ENCODE results near the gene ZNF628.

ZNF628 gene

DNA sequence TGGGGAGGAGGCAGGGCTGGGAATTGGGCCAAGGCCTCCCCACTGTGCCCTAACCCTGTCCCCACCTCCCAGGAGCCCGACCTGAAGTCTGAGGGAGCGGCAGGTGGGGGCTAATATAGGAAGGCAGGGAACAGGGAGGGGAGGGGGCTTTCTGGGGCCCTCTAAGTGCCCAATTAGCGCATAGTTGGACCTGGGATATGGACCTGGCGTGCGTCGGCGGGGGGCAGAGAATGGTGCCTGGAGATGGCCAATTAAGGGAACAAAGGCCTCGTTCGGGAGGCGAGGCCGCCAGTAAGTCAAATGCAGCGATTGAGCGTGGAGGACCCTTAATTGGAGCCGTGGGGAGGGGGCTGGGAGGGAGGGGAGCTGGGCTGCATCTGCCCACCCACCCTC is 11.8 kb upstream of the ZNF628 start, which contains the start of gene C19orf85:
Gene C19orf85 (minus strand): TSS at position 90 of the 393 bp plus-strand sequence. CDS start 197 bp downstream, outside the sequence.
- in situ Hi-C loops (cut with MboI; ENCODE audit: low sequenced_read_pairs) = no loop called here

DNA sequence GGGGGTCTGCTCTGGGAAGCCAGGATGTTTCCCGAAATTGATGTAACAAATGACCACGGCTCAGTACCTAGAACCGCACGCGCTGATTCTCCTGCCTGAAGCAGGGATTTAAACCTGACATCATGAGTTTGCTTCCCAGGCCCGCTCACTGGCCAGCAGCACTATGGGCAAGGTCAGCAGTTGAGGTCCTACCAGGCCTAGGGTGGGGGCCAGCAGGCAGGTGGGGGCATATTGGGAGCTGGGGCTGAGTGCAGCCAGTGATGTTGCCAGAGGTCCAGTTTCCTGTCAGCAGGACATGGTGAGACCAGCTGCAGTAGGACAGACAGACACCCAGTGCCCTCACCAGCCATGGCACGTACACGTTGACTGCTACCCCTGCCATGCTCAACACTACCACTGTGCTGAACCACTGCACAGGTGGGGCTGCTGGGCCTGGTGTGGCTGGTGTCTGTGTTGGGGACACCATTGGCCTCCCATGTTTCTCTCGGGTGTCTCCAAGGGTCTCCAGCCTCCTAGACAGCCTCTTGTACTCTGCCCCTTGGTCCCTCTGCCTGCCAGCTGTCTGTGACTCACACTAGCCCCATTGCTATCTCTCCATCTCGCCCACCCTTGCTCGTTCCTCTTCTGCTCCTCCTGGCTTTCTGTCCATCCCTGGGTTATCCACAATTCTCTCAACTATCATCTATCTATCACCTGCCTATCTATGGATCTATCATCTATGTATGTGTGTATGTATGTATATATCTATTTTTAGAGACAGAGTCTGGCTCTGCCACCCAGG is 10.8 kb upstream of the ZNF628 start:
- in situ Hi-C loops (cut with MboI; ENCODE audit: low sequenced_read_pairs) = no loop called here

DNA sequence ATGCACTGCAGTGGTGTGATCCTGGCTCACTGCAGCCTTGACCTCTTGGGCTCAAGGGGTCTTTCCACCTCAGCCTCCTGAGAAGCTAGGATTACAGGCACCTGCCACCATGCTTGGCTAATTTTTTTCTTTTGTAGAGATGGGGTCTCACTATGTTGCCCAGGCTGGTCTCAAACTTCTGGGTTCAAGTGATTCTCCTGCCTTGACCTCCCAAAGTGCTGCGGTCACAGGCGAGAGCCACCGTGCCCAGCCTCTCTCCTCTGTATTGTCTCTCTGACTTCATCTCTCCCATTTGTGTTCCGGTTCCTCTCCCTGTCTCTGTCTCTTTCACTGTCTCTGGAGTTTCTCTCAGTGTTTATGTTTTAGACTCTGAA is 10.2 kb upstream of the ZNF628 start:
- in situ Hi-C loops (cut with MboI; ENCODE audit: low sequenced_read_pairs) = no loop called here

DNA sequence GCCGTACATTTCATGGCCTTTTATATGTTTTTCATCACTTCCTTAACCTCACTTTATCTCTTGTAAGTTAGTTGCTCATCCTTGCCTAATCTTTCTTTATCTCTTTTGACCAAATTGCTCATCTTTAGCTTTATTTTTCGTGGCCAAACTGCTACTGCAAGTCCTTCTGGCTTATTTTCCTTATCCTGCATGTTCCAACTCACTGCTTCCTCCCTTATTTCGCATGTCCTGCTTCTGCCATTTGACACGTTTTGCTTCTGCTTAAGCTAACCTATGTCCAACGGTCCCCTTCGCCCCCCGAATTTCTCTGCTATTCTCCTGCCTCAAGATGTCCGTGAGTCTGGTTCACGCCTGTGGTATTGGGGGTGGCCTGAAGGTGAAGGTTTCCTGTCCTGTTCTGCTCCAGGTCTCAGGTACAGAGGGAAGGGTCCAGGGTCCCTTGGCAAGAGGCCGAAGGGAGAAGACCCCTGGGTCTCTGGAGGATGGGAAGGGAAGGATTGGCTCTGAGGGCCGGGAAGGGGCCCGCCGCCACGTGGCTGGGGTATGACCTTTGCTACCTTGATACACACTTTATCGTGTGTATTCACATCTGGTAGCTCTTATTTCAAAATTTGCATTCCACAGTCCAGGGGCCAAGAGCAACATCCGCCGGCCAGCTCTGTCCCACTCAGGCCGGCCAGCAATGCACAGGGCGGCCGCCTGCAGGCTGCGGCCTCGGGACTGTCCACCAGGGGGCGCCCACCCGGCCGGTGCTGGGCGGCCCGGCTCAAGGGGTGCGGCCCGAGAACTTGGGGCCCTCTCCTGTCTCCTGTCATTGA is 9.0 kb upstream of the ZNF628 start:
- in situ Hi-C loops (cut with MboI; ENCODE audit: low sequenced_read_pairs) = no loop called here

DNA sequence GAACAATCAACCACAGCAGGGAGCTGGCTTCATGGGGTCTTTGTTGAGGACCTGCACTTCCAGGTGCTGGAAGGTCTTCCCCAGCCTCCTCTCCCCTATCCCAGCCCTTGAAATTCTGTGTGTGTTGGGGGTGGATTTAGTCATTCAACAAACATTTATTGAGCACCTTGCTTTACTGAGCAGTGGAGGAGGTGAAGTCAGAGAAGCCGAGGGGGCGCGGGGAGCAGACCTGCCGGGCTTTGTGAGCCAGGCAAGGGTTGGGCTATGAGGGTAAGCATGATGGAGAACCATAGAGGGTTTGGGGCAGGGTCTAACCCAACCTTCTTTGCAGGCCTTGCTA is 8.4 kb upstream of the ZNF628 start:
- in situ Hi-C loops (cut with MboI; ENCODE audit: low sequenced_read_pairs) = no loop called here

DNA sequence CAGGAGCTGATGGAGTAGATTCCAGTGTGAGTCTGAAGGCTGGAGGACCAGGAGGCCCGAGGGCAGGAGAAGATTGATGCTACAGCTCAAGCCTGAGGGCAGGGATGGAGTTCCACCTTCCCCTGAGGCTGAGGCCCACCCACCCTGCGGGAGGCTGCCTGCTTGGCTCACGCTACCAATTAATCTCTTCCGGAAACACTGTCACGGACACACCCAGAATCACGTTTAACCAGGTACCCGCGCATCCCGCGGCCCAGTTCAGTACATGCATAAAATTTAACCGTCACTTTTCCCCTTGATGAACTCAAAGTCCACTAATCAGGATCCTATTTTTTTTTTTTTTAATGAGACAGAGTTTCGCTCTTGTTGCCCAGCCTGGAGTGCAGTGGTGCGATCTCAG is 5.2 kb upstream of the ZNF628 start:
- in situ Hi-C loops (cut with MboI; ENCODE audit: low sequenced_read_pairs) = no loop called here

DNA sequence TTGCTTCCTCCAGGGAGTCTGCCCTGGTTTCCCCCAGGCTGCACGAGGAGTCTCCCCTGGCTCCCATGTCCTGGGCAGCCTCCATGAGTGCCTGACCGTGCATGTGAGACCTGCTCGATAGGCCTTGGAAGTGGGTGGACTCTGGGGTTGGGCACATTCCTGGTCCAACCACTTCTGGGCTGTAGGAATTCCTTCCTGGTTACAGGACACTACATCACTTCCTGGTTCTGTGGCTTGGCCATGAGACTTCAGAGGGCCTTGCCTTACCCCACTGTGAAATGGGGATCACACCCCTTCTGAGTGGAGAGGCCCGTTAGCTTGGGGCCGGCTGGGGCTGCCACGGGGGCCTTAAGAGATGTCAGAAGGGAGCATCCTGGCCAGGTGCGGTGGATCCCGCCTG is 4.0 kb upstream of the ZNF628 start:
- in situ Hi-C loops (cut with MboI; ENCODE audit: low sequenced_read_pairs) = no loop called here

DNA sequence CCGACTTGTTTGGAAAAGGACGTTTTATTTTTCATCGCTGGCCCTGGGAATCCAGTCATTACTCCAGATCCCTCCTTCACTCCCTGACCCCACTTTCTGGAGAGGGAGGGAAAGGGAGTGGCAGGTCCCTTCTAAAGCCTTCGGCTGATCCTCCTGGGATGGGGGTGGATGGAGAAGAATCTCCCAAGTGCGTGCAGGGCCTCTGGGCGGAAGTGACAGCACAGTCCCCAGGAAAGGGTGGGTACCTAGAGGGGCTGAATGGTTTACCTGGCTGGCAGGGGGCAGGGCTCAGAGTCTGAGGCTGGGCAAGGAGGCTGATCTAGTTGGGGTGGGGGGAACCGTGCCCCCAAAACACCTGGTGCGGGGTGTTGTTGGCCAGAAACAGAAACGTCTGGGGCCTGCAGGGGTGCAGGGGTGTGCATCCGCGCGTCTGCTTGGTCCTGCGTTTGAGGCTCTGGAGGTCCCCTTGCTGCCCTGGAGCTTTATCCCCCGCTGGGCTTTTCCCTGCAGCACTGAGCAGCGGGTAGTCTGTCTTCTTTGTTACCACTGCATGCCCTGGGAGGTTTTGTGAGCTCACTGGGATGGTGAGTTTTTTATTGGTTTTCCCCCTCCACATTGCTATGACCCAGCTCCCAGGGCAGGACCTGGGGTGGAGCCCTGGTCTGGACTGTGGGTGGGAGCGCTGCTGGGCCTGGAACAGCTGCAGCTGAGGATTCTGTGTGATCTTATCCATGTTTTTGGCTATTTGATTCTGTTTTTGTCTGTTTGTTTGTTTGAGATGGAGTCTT is 3.0 kb upstream of the ZNF628 start:
- in situ Hi-C loops (cut with MboI; ENCODE audit: low sequenced_read_pairs) = no loop called here

DNA sequence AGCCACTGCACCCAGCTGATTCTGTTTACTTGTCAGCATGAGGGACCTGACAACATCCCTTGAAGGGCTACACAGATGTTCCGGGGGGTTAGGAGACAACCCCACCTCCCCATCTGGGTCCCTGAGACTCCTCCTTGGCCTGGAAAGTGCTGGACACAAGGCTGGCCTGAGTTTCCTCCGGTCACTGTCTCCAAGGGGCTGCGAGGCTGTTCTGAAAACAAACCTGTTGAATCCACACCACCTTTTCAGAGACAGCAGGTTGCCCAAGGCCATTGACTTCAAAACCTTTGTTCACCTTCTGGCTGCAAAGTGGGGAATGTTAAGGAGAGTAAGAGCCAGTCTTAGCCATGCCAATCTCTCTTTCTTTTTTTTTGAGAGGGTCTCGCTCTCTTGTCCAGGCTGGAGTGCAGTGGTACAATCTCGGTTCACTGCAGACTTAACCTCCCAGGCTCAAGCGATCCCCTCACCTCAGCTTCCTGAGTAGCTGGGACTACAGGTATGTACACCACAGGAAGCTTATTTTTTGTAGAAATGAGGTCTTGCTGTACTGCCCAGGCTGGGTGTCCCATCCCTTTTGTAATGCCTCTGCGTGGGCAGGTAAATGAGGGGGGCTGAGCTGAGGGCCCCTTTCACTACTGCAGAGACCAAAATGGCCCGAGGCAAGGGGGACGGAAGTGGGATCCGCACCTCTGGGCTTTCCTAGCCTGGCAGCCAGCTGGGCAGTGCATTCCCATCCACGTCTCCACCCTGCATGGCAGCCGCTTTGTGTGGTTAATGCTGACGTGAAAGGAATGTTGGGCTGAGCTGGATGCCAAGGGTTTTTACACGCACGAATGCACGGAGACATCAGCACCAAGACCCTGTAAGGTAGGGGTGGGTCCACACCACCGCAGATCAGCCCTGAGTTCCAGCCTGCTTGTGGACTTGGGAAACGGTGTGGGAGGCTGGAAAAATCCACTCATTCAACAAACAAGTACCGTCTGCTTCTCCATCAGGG is 1.9 kb upstream of the ZNF628 start:
- in situ Hi-C loops (cut with MboI; ENCODE audit: low sequenced_read_pairs) = no loop called here

DNA sequence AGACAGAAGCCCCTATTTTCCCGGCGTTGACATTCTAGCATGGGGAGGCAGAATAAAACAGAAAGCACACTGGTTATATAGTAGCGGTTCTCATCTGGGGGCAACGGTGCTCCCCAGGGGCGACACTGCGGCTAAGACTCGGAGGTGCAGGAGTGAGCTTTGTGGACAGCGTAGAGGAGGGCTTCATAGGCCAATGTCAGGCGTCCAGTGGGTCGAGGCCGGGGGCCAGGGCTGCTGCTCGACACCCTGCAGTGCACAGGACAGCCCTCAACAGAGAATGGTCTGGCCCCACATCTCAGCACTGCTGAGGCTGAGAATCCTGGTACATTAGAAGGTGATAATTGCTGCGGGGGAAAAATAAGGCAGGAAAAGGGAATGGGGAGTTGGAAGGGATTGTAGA is 1.5 kb downstream of the ZNF628 start:
- in situ Hi-C loops (cut with MboI; ENCODE audit: low sequenced_read_pairs) = no loop called here

DNA sequence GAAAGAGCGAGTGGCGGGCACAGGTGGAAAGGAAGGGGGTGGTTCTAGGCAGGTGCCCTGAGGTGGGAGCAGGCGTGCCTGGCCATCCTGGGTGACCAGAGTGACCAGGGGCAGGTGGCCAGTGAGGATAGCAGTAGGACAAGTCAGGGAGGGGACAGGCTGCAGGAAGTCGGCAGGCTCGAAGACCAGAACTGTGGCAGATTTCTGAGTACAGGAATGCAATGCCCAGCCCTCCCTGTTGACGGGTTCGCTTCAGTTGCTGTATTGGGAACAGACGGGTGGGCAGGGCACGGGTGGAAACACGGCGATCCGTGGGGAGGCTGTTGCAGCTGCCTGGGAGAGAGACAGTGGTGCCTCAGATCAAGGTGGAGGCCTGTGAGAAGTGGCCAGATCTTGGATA is 1.9 kb downstream of the ZNF628 start:
- in situ Hi-C loops (cut with MboI; ENCODE audit: low sequenced_read_pairs) = no loop called here

DNA sequence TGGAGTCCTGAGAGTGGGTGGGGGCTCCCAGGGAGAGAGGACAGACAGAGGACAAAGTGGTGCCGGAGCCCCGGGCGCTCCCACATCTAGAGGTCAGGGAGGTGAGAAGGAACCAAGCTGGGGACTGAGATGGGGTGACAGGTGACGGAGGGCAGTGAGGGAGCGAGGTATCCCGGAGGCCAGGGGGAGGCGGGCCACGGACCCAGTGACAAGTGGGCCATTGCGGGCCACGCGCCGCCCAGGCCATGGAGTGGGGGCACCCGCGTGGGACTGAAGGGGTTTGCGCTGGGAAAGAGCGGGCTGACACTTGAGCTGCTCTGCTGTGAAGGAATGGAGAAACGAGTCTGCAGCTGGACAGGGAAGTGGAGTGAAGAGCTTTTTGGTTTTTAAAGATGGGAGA is 2.6 kb downstream of the ZNF628 start:
- in situ Hi-C loops (cut with MboI; ENCODE audit: low sequenced_read_pairs) = no loop called here

DNA sequence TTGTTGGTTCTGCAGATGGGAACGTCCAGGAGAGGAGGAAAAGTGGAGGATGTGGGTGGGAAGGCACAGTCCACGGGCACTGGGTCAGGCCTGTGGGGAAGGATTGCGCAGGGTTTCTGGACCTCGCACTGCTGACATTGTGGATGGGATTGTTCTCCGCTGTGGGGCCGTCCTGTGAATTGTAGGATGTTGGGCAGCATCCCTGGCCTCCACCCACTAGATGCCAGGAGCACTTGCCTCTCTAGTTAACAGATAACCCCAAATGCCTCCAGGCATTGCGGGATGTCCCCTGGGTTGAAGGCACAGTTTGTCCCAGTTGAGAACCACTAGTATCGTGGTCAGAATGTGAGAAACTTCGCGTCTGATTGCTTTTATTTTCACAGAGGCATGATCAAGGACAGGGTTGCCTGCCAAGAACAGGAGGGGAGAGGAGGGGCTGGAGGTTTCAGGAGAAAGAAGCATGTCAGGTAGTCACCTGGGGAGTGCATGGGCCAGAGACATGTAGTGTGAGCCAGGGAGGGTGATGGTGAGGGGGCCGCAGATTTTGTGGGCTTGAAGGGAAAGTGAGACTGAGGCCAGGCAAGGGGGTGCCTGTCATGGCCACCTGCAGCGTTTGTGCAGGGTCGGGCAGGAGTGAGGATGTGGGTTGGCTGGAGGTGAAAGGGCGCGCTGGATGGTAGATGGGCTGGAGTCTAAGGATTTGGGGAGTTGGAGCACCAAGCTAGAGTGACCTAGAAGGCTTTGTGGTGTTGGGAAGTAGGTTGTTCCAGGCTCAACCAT is 3.2 kb downstream of the ZNF628 start:
- in situ Hi-C loops (cut with MboI; ENCODE audit: low sequenced_read_pairs) = no loop called here

DNA sequence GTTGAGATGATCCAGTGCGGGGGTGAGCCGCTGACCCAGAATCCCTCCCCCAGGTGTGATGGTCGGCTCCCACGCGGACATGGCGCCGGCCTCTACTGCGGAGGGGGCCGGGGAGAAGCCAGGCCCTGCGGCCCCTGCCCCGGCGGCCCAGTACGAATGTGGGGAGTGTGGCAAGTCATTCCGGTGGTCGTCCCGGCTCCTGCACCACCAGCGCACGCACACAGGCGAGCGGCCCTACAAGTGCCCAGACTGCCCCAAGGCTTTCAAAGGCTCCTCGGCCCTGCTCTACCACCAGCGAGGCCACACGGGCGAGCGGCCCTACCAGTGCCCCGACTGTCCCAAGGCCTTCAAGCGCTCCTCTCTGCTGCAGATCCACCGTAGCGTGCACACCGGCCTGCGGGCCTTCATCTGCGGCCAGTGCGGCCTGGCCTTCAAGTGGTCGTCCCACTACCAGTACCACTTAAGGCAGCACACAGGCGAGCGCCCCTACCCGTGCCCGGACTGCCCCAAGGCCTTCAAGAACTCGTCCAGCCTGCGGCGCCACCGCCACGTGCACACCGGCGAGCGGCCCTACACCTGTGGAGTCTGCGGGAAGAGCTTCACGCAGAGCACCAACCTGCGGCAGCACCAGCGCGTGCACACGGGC is 4.9 kb downstream of the ZNF628 start:
- in situ Hi-C loops (cut with MboI; ENCODE audit: low sequenced_read_pairs) = no loop called here

DNA sequence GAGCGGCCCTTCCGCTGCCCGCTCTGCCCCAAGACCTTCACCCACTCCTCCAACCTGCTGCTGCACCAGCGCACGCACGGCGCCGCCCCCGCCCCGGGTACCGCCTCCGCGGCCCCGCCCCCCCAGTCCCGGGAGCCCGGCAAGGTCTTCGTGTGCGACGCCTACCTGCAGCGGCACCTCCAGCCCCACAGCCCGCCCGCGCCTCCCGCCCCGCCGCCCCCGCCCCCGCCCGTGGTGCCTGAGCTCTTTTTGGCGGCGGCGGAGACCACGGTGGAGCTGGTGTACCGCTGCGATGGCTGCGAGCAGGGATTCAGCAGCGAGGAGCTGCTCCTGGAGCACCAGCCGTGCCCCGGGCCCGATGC is 5.4 kb downstream of the ZNF628 start:
- in situ Hi-C loops (cut with MboI; ENCODE audit: low sequenced_read_pairs) = no loop called here

DNA sequence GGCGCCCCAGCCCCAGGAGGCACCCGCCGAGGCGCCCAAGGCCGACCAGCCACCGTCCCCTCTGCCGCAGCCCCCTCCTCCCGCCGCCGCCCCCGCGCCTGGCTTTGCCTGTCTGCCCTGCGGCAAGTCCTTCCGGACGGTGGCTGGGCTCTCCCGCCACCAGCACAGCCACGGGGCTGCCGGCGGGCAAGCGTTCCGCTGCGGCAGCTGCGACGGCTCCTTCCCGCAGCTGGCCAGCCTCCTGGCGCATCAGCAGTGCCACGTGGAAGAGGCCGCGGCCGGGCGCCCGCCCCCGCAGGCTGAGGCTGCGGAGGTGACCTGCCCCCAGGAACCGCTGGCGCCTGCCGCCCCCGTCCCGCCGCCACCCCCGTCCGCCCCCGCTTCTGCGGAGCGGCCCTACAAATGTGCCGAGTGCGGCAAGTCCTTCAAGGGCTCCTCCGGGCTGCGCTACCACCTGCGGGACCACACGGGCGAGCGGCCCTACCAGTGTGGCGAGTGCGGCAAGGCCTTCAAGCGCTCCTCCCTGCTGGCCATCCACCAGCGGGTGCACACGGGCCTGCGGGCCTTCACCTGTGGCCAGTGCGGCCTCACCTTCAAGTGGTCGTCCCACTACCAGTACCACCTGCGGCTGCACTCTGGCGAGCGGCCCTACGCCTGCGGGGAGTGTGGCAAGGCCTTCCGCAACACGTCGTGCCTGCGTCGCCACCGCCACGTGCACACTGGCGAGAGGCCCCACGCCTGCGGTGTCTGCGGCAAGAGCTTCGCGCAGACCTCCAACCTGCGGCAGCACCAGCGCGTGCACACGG is 5.9 kb downstream of the ZNF628 start:
- in situ Hi-C loops (cut with MboI; ENCODE audit: low sequenced_read_pairs) = no loop called here

DNA sequence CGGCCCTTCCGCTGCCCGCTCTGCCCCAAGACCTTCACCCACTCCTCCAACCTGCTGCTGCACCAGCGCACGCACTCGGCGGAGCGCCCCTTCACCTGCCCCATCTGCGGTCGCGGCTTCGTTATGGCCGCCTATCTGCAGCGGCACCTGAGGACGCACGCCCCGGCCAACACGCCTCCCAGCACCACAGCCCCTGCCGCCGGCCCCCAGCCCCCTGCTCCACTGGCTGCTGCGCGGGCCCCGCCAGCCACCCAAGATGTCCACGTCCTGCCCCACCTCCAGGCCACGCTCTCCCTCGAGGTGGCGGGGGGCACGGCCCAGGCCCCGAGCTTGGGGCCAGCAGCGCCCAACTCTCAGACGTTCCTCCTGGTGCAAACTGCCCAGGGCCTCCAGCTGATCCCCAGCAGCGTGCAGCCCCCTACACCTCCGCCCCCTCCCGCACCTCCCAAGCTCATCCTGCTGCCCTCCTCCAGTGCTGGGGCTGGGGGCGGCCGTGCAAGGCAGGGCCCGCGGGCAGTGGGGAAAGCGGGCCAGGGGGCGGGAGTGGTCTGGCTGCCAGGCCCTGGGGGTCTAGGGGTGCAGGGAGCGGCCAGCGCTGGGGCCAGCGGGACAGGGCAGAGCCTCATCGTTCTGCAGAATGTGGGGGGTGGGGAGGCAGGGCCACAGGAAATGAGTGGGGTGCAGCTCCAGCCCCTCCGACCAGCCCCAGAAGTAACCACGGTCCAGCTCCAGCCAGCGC is 6.7 kb downstream of the ZNF628 start:
- in situ Hi-C loops (cut with MboI; ENCODE audit: low sequenced_read_pairs) = no loop called here

Measured in HL-60/S4 treated with retinoic acid at 250 ng/mL for 4 days and 3 days (cell line).